Superior temporal gyrus (tissue), 1 donor: Measurements from ENCODE around the gene TMTC1.

Experiments
- DNase-seq: peaks from one replicate; pipeline ENCODE4 v3.0.0-alpha.2; 2016; ENCODE audit errors: extremely low spot score

Gene TMTC1

DNA sequence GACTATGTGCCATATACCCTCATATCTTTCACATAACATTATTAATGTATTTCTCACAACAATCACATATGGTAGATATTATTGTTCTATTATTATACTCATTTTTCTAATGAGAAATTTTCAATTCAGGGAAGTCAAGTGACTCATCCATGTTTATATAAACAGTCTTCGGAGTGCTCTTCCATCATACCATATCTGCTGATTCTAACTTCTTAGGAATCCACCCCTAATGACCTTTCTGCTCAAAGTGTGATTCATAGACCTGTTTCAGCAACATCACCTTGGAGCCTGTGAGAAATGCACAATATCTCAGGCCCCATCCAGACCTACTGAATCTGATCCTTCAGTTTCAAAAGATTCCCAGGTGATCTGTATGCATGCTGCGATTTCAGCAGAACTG lies 246.4 kb downstream of the TMTC1 start:
- DNase-seq: no peak

DNA sequence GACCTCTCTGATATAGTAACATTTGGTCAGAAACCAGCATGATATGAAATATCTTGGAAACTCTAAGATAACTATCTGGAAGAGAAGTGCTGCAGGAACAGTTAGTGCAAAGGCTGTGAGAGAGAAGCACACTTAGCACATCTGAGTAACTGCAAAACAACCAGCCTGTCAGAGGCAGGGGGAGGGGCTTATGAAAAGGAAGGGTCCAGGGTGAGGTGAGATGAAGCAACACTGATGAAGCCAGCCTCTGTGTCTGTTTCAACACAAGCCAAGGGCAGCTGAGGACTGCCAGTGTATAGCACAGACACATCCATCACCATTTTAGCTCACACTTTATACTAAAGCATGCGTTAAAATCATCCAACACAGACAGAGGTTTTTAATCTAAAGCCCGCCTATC lies 248.8 kb downstream of the TMTC1 start:
- no peak for DNase-seq

- DNase-seq: no peak
Observed at GRCh38 chr12:29533815-29534489, 249.8 kb downstream of the TMTC1 start.

- DNase-seq: no peak
Observed at GRCh38 chr12:29531471-29531870, 252.3 kb downstream of the TMTC1 start.

- DNase-seq: no peak
Observed at GRCh38 chr12:29530436-29530835, 253.3 kb downstream of the TMTC1 start.

GRCh38 chr12:29528161-29528560 lies 255.6 kb downstream of the TMTC1 start:
- no peak for DNase-seq

- DNase-seq: no peak
Observed at GRCh38 chr12:29521951-29522350, 261.8 kb downstream of the TMTC1 start.

- DNase-seq: peak; percentile 83
Observed at GRCh38 chr12:29519585-29520182, 264.1 kb downstream of the TMTC1 start.

DNA sequence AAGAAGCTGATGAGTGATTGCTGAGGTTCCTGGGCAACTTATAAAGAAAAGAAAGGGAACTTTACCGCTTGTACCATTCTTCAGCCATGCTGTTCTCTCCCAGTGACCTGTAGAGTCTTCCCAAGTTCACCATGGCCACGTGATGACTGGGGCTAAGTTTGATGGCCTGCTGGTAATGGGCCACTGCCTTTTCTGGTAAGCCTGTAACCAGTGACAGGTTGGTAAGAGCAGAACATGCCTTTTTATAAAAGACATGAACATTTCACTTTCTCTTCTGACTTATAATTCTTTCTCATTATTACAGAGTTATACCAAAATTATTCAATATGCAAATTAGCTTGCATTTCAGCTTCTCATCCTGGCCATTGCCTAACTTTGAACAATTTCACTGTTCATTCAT lies 265.3 kb downstream of the TMTC1 start:
- DNase-seq: no peak

- peak; percentile 69 for DNase-seq
Observed at GRCh38 chr12:29517264-29517663, 266.5 kb downstream of the TMTC1 start.

GRCh38 chr12:29516431-29516875 lies 267.3 kb downstream of the TMTC1 start:
- DNase-seq: peak; percentile 48

DNA sequence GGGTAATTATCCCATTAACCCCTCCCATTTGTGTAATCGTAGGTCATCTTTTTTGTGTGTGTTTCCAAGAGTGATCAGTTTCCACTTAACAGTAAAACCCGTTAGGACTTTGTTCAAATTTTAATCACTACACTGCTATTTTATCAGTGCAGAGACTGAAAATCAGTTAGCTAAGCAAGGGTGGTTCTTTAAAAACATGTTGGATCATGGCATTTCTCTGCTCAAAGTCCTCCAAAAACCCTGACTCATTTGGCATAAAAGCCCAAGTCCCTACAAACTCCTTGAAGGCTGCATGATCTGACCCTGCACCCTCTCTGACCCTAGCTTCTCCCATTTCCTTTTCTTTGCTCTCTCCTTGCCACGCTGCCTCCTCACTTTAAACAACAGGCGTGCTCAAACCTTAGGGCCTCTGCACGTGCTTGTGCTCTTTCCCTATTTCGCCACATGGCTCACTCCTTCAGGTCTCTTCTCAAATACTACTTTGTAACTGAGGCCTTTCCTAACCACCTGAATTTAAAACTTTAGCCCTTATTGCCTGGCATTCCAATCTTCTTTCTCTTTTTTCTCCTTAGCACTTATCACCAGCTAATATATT lies 273.1 kb downstream of the TMTC1 start:
- no peak for DNase-seq

- no peak for DNase-seq
Observed at GRCh38 chr12:29509503-29509902, 274.2 kb downstream of the TMTC1 start.

- no peak for DNase-seq
Observed at GRCh38 chr12:29508949-29509348, 274.8 kb downstream of the TMTC1 start.

GRCh38 chr12:29505122-29505521 lies 278.6 kb downstream of the TMTC1 start:
- no peak for DNase-seq

DNA sequence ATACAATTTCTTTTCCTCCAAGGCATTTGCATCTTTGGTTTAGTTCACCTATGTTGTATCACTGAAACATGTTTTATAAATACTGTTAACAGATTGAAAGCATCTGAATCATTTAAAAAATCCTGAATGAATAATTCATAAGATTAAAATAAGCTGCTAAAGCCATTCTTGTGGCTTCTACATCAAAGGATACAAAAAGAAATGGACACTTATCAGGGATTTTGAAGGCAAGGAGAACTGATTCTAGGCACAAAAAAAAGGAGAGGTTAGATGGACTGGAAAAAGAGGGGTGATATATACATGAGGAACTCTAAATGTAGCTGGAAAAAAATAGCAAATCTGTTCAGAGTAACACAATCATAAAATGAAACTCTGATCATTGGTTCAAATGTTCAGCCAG lies 280.5 kb downstream of the TMTC1 start:
- no peak for DNase-seq

- no peak for DNase-seq
Observed at GRCh38 chr12:29499235-29499634, 284.5 kb downstream of the TMTC1 start.

GRCh38 chr12:29497588-29497987 lies 286.2 kb downstream of the TMTC1 start, which contains the start of gene OVCH1:
Gene OVCH1, minus strand, starts transcription at chr12:29497686. Its CDS starts 0 bp downstream, at chr12:29497686.
- no peak for DNase-seq

DNA sequence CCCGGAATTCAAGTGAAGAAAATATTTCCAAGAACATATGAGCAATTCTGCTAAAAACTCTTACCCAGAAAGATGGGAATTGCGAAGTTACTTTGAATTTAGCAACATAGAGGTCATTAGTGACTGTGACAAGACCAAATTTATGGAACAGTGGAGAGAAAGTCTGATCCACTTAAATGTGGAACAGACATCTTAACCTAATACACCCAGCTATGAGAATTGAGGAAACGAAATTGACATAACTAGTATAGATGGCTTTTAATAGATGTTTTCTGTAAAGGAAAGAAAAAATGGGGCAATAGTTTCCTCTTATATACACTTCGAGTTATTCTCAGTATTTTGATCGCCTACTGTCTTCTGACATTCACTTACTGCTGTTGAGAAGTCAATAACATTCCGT lies 290.9 kb downstream of the TMTC1 start:
- no peak for DNase-seq

DNA sequence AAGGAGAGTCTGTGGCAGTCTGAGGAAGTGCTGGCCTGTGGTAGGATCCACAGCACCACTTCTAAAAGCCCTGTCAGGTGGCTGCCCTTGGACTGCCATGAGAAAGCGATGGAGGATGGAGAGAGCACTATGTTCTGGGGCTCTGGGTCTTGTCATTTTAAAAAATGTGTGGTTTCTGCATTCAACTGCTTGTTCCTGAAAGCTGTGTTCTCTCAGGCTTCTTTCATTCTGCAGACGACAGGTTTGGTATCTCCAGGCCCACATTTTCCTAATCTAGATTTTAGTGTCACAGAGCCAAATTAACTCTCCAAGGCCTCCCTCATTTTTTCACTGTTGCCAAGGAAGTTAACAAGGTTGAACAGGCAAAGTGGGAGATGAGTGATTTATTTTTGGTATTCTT lies 296.8 kb downstream of the TMTC1 start:
- DNase-seq: no peak

DNA sequence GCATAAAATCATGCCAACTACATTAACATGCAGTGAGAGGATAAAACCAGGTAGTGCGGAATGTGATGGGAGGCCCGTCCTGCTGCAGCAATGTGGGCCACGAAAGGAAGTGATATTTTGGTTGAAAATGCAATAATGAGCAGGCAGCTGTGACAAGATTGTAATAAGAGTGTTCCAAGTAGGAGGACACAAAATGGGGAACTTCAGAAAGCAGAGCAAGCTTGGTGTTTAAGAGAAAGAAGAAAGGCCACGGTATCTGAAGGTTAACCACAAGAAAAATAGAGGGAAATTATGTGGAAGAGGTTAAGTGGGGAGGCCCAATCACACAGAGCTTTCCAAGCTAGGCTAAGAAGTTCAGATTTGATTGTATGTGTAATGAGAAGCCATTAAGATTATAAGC lies 320.5 kb downstream of the TMTC1 start:
- DNase-seq: no peak

- no peak for DNase-seq
Observed at GRCh38 chr12:29460082-29460481, 323.7 kb downstream of the TMTC1 start.

DNA sequence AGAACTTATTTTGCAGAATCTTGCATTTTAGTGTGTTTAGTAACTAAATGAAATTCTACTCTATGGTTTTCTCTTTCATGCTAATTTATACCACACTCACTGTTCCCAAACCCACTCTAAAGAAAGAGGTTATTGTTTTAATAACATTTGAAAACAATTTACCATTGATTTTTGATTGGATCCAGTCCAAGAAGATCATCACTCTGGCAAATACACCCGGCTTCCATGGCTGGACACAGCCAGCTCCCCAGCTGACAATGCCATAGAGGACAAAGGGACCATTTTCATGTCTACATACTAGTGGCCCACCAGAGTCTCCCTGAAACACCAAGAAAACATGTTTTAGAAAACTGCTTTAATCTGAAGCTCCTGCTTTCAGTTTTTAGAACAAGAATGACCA lies 328.7 kb downstream of the TMTC1 start:
- DNase-seq: peak; percentile 98
